Spleen (tissue), 11 donors: ENCODE measurements around the gene RBM14. TPM values are rescaled to one million over a fixed set of nuclear protein-coding genes. Genes with fewer than 3 reads are reported as not detected.
"Not testable (repeated sequence)": the region's sequence is repeated elsewhere in the genome, so short reads cannot be mapped to it uniquely, and the experiment has no call there.

Experiments
- DNase-seq: peaks from one replicate; pipeline ENCODE4 v3.0.0-alpha.2; 2020
- H3K27ac ChIP-seq, 8 donors: fragments of 200-600 bp; sonication (generic) in 7 of 8; 1 replicate in 4 of 8; 2 replicates in 4 of 8; pipeline versions ENCODE4 v1.5.0 to v1.8.0; 2016 to 2021; ENCODE audit warnings: inconsistent platforms in 4 of 8, mild to moderate bottlenecking in 4 of 8, moderate library complexity in 1 of 8
- H3K27me3 ChIP-seq, 7 donors: fragments of 200-600 bp; sonication (generic) in 6 of 7; replicated peaks in 1 of 7; 1 replicate in 4 of 7; 2 replicates in 3 of 7; pipeline versions ENCODE4 v1.5.0 to v1.8.0; 2016 to 2021; ENCODE audit warnings: inconsistent platforms in 3 of 7, mild to moderate bottlenecking in 1 of 7
- H3K36me3 ChIP-seq, 6 donors: fragments of 200-600 bp; sonication (generic) in 5 of 6; 1 replicate in 4 of 6; 2 replicates in 2 of 6; pipeline versions ENCODE4 v1.5.0 to v1.8.0; 2016 to 2021; ENCODE audit warnings: inconsistent platforms in 2 of 6
- H3K4me1 ChIP-seq, 6 donors: fragments of 200-600 bp; sonication (generic) in 5 of 6; 1 replicate in 3 of 6; 2 replicates in 3 of 6; pipeline versions ENCODE4 v1.5.0 to v1.8.0; 2016 to 2021; ENCODE audit warnings: inconsistent platforms in 3 of 6
- H3K4me3 ChIP-seq, 8 donors: fragments of 200-600 bp; sonication (generic) in 7 of 8; 1 replicate in 4 of 8; 2 replicates in 4 of 8; pipeline versions ENCODE4 v1.5.0 to v1.8.0; 2016 to 2021; ENCODE audit warnings: inconsistent platforms in 4 of 8, mild to moderate bottlenecking in 4 of 8, moderate library complexity in 2 of 8
- H3K9me3 ChIP-seq, 8 donors: fragments of 200-600 bp; sonication (generic) in 7 of 8; 1 replicate in 4 of 8; 2 replicates in 4 of 8; pipeline versions ENCODE4 v1.5.0 to v1.8.0; 2016 to 2021; ENCODE audit warnings: inconsistent platforms in 4 of 8
- CTCF ChIP-seq, 11 experiments: fragments of 200-600 bp in 7 of 11; fragments of 450-650 bp in 4 of 11; sonication (generic) in 4 of 11; IDR thresholded peaks in 8 of 11; conservative IDR thresholded peaks in 3 of 11; 1 replicate in 7 of 11; 2 replicates in 4 of 11; pipeline versions ENCODE4 v1.4.0 to v1.8.0; 2016 to 2021; ENCODE audit warnings: antibody characterized with exemption in 11 of 11, inconsistent platforms in 4 of 11, mild to moderate bottlenecking in 1 of 11
- POLR2A ChIP-seq, 3 donors: fragments of 450-650 bp; IDR thresholded peaks; one replicate each; pipeline ENCODE4 v1.5.1; 2017; ENCODE audit warnings: antibody characterized with exemption in 3 of 3, mild to moderate bottlenecking in 1 of 3
- POLR2AphosphoS5 ChIP-seq, 3 donors: sonication (generic); formaldehyde crosslinking; IDR thresholded peaks; one replicate each; pipeline ENCODE4 v1.5.1; 2017; ENCODE audit warnings: antibody characterized with exemption in 3 of 3
- WGBS, 5 donors: extraction: QIAGEN DNeasy Blood & Tissue Kit in 3 of 5; methylation state at CpG; one replicate each; pipeline versions ENCODE4 v1.1.5 to v1.1.7; 2013 to 2018; 5-methylcytosine and 5-hydroxymethylcytosine counted together
- intact Hi-C: fragments of 100-400 bp; cut with DNase I; formaldehyde crosslinking; loops from one replicate; pipeline ENCODE4 v1.15.0; 2023; ENCODE audit warnings: low total_unique reads
- polyA plus RNA-seq, 3 donors: library from polyadenylated mRNA; stranded (reverse); fragments of 200-250 nt; gene quantifications; one replicate each; pipeline ENCODE4 v1.2.1, GENCODE V29; 2013
- total RNA-seq, 7 donors: library from RNA; depleted of rRNA in 3 of 7; stranded (reverse); fragments of >200 nt in 3 of 7; fragmentation: NEBNext Ultra II Directional in 4 of 7; extraction: Animal tissue kit (Norgen Biotek cat#: 25700) in 4 of 7; gene quantifications; one replicate each; pipeline versions ENCODE4 v1.1.0 to v1.2.1, GENCODE V29; 2016 to 2021
- donor health status: healthy with polysubstance abuse.
- donor health status: DM: no; HTN: no; CAD: no; lungs with moderate emphysema.
- donor health status: DM: no; HTN: no; CAD: no.
- donor health status: Bipolar disorder and iron deficiency.
- donor health status: healthy.
- donor health status: DM: no; HTN: no; CAD: no.
- donor health status: DM: yes; HTN: yes; CAD: no.

The RBM14 gene
- total and polyA plus RNA-seq, 10 donors = 37.7 to 96.6 (median 73.5) TPM

GRCh38 chr11:66636411-66636810, 20.0 kb downstream of the RBM14 start:
- intact Hi-C loops = no loop called here
- TF ChIP-seq POLR2A (IDR thresholded peaks at IDR 0.05) = no peak
- Histone ChIP-seq H3K9me3 (no peaks in the 10 kb centered on the region), H3K36me3 (peaks cover 0 to 66% (median 18%) of the 10 kb centered on the region in 6 donors), H3K27ac (peak overlapping the region in 1 of 8 donors; percentile 96), H3K4me3 (no peak overlapping the region), H3K27me3 (no peaks in the 10 kb centered on the region), H3K4me1 (peaks cover 26 to 87% (median 62%) of the 10 kb centered on the region in 6 donors)
- no peak for DNase-seq
- 83 to 90% (median 87%) methylated on average over 3 of the region's 3 CpGs for WGBS, 5 donors

GRCh38 chr11:66637557-66638176, 21.2 kb downstream of the RBM14 start:
- H3K27ac ChIP-seq = peak overlapping the region in 7 of 8 donors; percentile 85 to 96 (median 92)
- H3K4me3 ChIP-seq = peak overlapping the region; percentile 34 to 94 (median 88)
- WGBS, 5 donors = 54 to 73% (median 54%) methylated on average over 10 to 12 of the region's 12 CpGs
- H3K36me3 ChIP-seq = peaks cover 0 to 66% (median 24%) of the 10 kb centered on the region in 6 donors
- H3K9me3 ChIP-seq = no peaks in the 10 kb centered on the region
- peaks cover 36 to 87% (median 64%) of the 10 kb centered on the region in 6 donors for H3K4me1 ChIP-seq
- TF ChIP-seq POLR2AphosphoS5 (IDR thresholded peaks at IDR 0.05) (no peak), CTCF (IDR thresholded peaks at IDR 0.05 in 8 of 11, conservative IDR thresholded peaks at IDR 0.05 in 3 of 11) (peak in 1 of 11 experiments; percentile 8), POLR2A (IDR thresholded peaks at IDR 0.05) (no peak)
- no peaks in the 10 kb centered on the region for H3K27me3 ChIP-seq
- DNase-seq = no peak
- intact Hi-C loops = no loop called here

GRCh38 chr11:66638177-66639065, 22.0 kb downstream of the RBM14 start, which contains the start of gene RBM4:
RBM4 (plus strand) TSS chr11:66638703; CDS start chr11:66639712, 1,009 bp downstream.
- Histone ChIP-seq H3K36me3 (peaks cover 0 to 66% (median 27%) of the 10 kb centered on the region in 6 donors), H3K27ac (peak within 1 kb of the TSS; percentile 70 to 96 (median 92)), H3K4me1 (peaks cover 40 to 87% (median 66%) of the 10 kb centered on the region in 6 donors), H3K4me3 (peak within 1 kb of the TSS; percentile 77 to 94 (median 88)), H3K27me3 (no peaks in the 10 kb centered on the region), H3K9me3 (no peaks in the 10 kb centered on the region)
- intact Hi-C loops = no loop called here
- DNase-seq = peak; percentile 97
- TF ChIP-seq CTCF (IDR thresholded peaks at IDR 0.05 in 8 of 11, conservative IDR thresholded peaks at IDR 0.05 in 3 of 11) (peak in 4 of 11 experiments; percentile 20 to 49 (median 30)), POLR2AphosphoS5 (IDR thresholded peaks at IDR 0.05) (peak; percentile 94 to 97 (median 96)), POLR2A (IDR thresholded peaks at IDR 0.05) (peak; percentile 13 to 60 (median 39))
- WGBS, 5 donors = 0 to 1% (median 0%) methylated on average over 55 to 63 of the region's 63 CpGs

- Histone ChIP-seq H3K27me3 (no peaks in the 10 kb centered on the region), H3K4me3 (peak overlapping the region; percentile 77 to 94 (median 88)), H3K9me3 (no peaks in the 10 kb centered on the region), H3K4me1 (peaks cover 48 to 91% (median 74%) of the 10 kb centered on the region in 6 donors), H3K27ac (peak overlapping the region; percentile 70 to 96 (median 92)), H3K36me3 (peaks cover 0 to 66% (median 34%) of the 10 kb centered on the region in 6 donors)
- intact Hi-C loops = no loop called here
- no peak for DNase-seq
- TF ChIP-seq POLR2A (IDR thresholded peaks at IDR 0.05) (no peak), POLR2AphosphoS5 (IDR thresholded peaks at IDR 0.05) (no peak), CTCF (IDR thresholded peaks at IDR 0.05 in 8 of 11, conservative IDR thresholded peaks at IDR 0.05 in 3 of 11) (peak in 1 of 11 experiments; percentile 15)
- WGBS, 5 donors = 6 to 13% (median 10%) methylated on average over 27 of the region's 27 CpGs
These were observed 22.8 kb downstream of the RBM14 start for GRCh38 chr11:66639066-66639813.

GRCh38 chr11:66639814-66640340, 23.4 kb downstream of the RBM14 start:
- DNase-seq, H3K27me3 ChIP-seq, H3K9me3 ChIP-seq, intact Hi-C loops: not testable (repeated sequence)
- Histone ChIP-seq H3K36me3 (peaks cover 0 to 66% (median 40%) of the 10 kb centered on the region in 6 donors), H3K4me3 (peak overlapping the region in 7 of 8 donors; percentile 78 to 94 (median 89)), H3K27ac (peak overlapping the region in 4 of 8 donors; percentile 85 to 96 (median 92)), H3K4me1 (peaks cover 54 to 92% (median 80%) of the 10 kb centered on the region in 6 donors)
- WGBS, 5 donors = 58 to 65% (median 63%) methylated on average over 8 to 10 of the region's 10 CpGs
